MM.1S (cell line): ENCODE results near the gene LRRC23.
A peak's percentile ranks its signal among the peaks of the same experiment; 100 is the strongest.
"Not testable (repeated sequence)": the region's sequence is repeated elsewhere in the genome, so short reads cannot be mapped to it uniquely, and the experiment has no call there.

Source experiments
- DNase-seq: peaks from one replicate; pipeline ENCODE4 v3.0.0-alpha.2; 2015
- H2AFZ ChIP-seq: fragments of 300-600 bp; sonication (generic); 2 replicates; pipeline ENCODE4 v1.6.0; 2016; ENCODE audit warnings: antibody characterized with exemption, low read length
- H3F3A ChIP-seq: fragments of 300-600 bp; sonication (generic); 2 replicates; pipeline ENCODE4 v1.6.1; 2016; ENCODE audit warnings: mild to moderate bottlenecking, antibody characterized with exemption, low read length, moderate library complexity, mixed read lengths; ENCODE audit not compliant: insufficient read depth
- H3K27ac ChIP-seq: fragments of 300-600 bp; sonication (generic); 2 replicates; pipeline ENCODE4 v1.5.1; 2016; ENCODE audit warnings: mild to moderate bottlenecking, low read length
- H3K27me3 ChIP-seq: fragments of 300-600 bp; sonication (generic); replicated peaks from 2 replicates; pipeline ENCODE4 v1.6.0; 2016; ENCODE audit warnings: low read length; ENCODE audit not compliant: insufficient read depth
- H3K36me3 ChIP-seq: fragments of 300-600 bp; sonication (generic); replicated peaks from 2 replicates; pipeline ENCODE4 v1.6.1; 2016; ENCODE audit warnings: mild to moderate bottlenecking, low read length, mixed read lengths; ENCODE audit not compliant: insufficient read depth
- H3K4me1 ChIP-seq: fragments of 300-600 bp; sonication (generic); 2 replicates; pipeline ENCODE4 v1.6.1; 2016; ENCODE audit warnings: low read length, mixed read lengths
- H3K4me2 ChIP-seq: fragments of 300-600 bp; sonication (generic); 2 replicates; pipeline ENCODE4 v1.6.0; 2016; ENCODE audit warnings: low read depth, low read length
- H3K4me3 ChIP-seq: fragments of 300-600 bp; sonication (generic); 2 replicates; pipeline ENCODE4 v1.5.1; 2016; ENCODE audit warnings: low read length, mixed read lengths
- H3K79me2 ChIP-seq: fragments of 300-600 bp; sonication (generic); 2 replicates; pipeline ENCODE4 v1.6.1; 2016; ENCODE audit warnings: mixed run types, low read length, mixed read lengths
- H3K9ac ChIP-seq: fragments of 300-600 bp; sonication (generic); 2 replicates; pipeline ENCODE4 v1.6.1; 2016; ENCODE audit warnings: low read length, mixed read lengths
- H3K9me2 ChIP-seq: fragments of 300-600 bp; sonication (generic); replicated peaks from 2 replicates; pipeline ENCODE4 v1.6.1; 2016; ENCODE audit warnings: mild to moderate bottlenecking, low read length, mixed read lengths; ENCODE audit not compliant: insufficient read depth
- H3K9me3 ChIP-seq: fragments of 300-600 bp; sonication (generic); replicated peaks from 2 replicates; pipeline ENCODE4 v1.6.1; 2016; ENCODE audit warnings: mild to moderate bottlenecking, low read length, mixed read lengths; ENCODE audit not compliant: insufficient read depth
- H4K20me1 ChIP-seq: fragments of 300-600 bp; sonication (generic); 2 replicates; pipeline ENCODE4 v1.6.1; 2016; ENCODE audit warnings: mild to moderate bottlenecking, low read length, moderate library complexity, mixed read lengths; ENCODE audit not compliant: insufficient read depth
- CTCF ChIP-seq: fragments of 300-600 bp; sonication (generic); IDR thresholded peaks from 2 replicates; pipeline ENCODE4 v1.5.1; 2016; ENCODE audit warnings: antibody characterized with exemption, low read length, mixed read lengths
- EZH2 ChIP-seq: fragments of 300-600 bp; sonication (generic); optimal IDR thresholded peaks from 2 replicates; pipeline ENCODE3; 2017; ENCODE audit warnings: low read depth, mild to moderate bottlenecking, antibody characterized with exemption, low read length, mixed read lengths
- EZH2phosphoT487 ChIP-seq: fragments of 300-600 bp; sonication (generic); IDR thresholded peaks from 2 replicates; pipeline ENCODE4 v1.6.1; 2018; ENCODE audit warnings: antibody characterized with exemption, low read length

The LRRC23 gene

DNA sequence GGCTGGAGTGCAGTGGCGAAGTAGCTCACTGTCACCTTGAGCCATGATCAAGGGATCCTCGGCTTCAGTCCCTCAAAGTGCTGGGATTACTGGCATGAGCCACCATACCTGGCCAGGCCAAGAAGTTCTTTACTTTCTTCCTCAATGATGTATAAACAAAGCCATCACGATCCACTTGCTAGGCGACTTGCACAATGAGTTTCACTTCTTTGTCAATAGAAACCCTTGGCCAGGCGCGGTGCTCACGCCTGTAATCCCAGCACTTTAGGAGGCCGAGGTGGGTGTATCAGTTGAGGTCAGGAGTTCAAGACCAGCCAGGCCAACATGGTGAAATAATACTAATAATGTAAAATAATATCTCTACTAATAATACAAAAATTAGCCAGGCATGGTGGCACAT is 17.2 kb upstream of the LRRC23 start:
- no peak overlapping the region for H3K4me3 ChIP-seq
- H3K9ac ChIP-seq = no peak overlapping the region
- DNase-seq = no peak
- no peaks in the 10 kb centered on the region for H3K9me2 ChIP-seq
- H3K79me2 ChIP-seq = no peaks in the 10 kb centered on the region
- H2AFZ ChIP-seq = no peak overlapping the region
- H3K4me2 ChIP-seq = no peak overlapping the region
- no peaks in the 10 kb centered on the region for H3K27me3 ChIP-seq
- peaks cover 9% of the 10 kb centered on the region; the same call in 1 of the 2 replicates for H3F3A ChIP-seq
- H3K9me3 ChIP-seq = no peaks in the 10 kb centered on the region
- no peaks in the 10 kb centered on the region for H3K36me3 ChIP-seq
- TF ChIP-seq EZH2 (no peak), EZH2phosphoT487 (no peak)
- H3K4me1 ChIP-seq = peaks cover 11% of the 10 kb centered on the region
- no peak overlapping the region for H3K27ac ChIP-seq
- H4K20me1 ChIP-seq = no peaks in the 10 kb centered on the region

GRCh38 chr12:6888360-6888759 is 16.3 kb upstream of the LRRC23 start:
- H4K20me1 ChIP-seq = no peaks in the 10 kb centered on the region
- no peak overlapping the region for H3K4me2 ChIP-seq
- DNase-seq = no peak
- no peaks in the 10 kb centered on the region for H3K9me3 ChIP-seq
- no peak overlapping the region for H2AFZ ChIP-seq
- peaks cover 11% of the 10 kb centered on the region for H3K4me1 ChIP-seq
- no peak overlapping the region for H3K27ac ChIP-seq
- H3K4me3 ChIP-seq = no peak overlapping the region
- peaks cover 9% of the 10 kb centered on the region; the same call in 1 of the 2 replicates for H3F3A ChIP-seq
- no peaks in the 10 kb centered on the region for H3K27me3 ChIP-seq
- no peak for TF ChIP-seq EZH2phosphoT487
- TF ChIP-seq CTCF = no peak
- TF ChIP-seq EZH2 = no peak
- no peak overlapping the region for H3K9ac ChIP-seq
- H3K36me3 ChIP-seq = no peaks in the 10 kb centered on the region
- H3K79me2 ChIP-seq = no peaks in the 10 kb centered on the region
- no peaks in the 10 kb centered on the region for H3K9me2 ChIP-seq

GRCh38 chr12:6888794-6889193 is 15.8 kb upstream of the LRRC23 start:
- not testable (repeated sequence) for H3K9ac ChIP-seq, H3F3A ChIP-seq, H3K36me3 ChIP-seq, H4K20me1 ChIP-seq, H3K27me3 ChIP-seq, DNase-seq, H3K79me2 ChIP-seq, H3K9me2 ChIP-seq, H3K4me3 ChIP-seq, H3K27ac ChIP-seq, H3K4me2 ChIP-seq, H2AFZ ChIP-seq, H3K9me3 ChIP-seq
- peaks cover 11% of the 10 kb centered on the region for H3K4me1 ChIP-seq

- not testable (repeated sequence) for H3K9ac ChIP-seq, H3K4me3 ChIP-seq
Measured at GRCh38 chr12:6889775-6890573, 14.6 kb upstream of the LRRC23 start.

More at GRCh38 chr12:6889775-6890573, 14.6 kb upstream of the LRRC23 start:
- not testable (repeated sequence) for H3K9me2 ChIP-seq, H3K79me2 ChIP-seq, H3F3A ChIP-seq, H3K9me3 ChIP-seq, H3K36me3 ChIP-seq, H2AFZ ChIP-seq, H3K27me3 ChIP-seq, DNase-seq, H4K20me1 ChIP-seq
- Histone ChIP-seq H3K27ac (peak overlapping the region; percentile 75; the same call in 1 of the 2 replicates), H3K4me2 (peak overlapping the region; percentile 86; the same call in 1 of the 2 replicates), H3K4me1 (peaks cover 11% of the 10 kb centered on the region)
